Loucy (cell line): ENCODE results near the gene CRYBG3.

ENCODE experiments used
- H2AFZ ChIP-seq: fragments of 200-600 bp; sonication (generic); 2 replicates; pipeline ENCODE4 v1.6.0; 2016; ENCODE audit warnings: antibody characterized with exemption, mild to moderate bottlenecking, low read length, moderate library complexity
- H3F3A ChIP-seq: fragments of 200-600 bp; 2 replicates; pipeline ENCODE4 v1.6.0; 2016; ENCODE audit warnings: antibody characterized with exemption, low read depth, mild to moderate bottlenecking
- H3K27me3 ChIP-seq: fragments of 200-600 bp; sonication (generic); 2 replicates; pipeline ENCODE4 v1.6.1; 2014; ENCODE audit warnings: low read length, mild to moderate bottlenecking; ENCODE audit not compliant: insufficient read depth, poor library complexity, severe bottlenecking
- H3K36me3 ChIP-seq: fragments of 200-600 bp; sonication (generic); 2 replicates; pipeline ENCODE4 v1.6.1; 2016; ENCODE audit warnings: low read length; ENCODE audit not compliant: insufficient read depth
- H3K4me1 ChIP-seq: fragments of 200-600 bp; sonication (generic); 2 replicates; pipeline ENCODE4 v1.5.1; 2014; ENCODE audit warnings: low read length, mild to moderate bottlenecking; ENCODE audit not compliant: insufficient read depth, poor library complexity, severe bottlenecking
- H3K4me2 ChIP-seq: fragments of 200-600 bp; sonication (generic); 2 replicates; pipeline ENCODE4 v1.6.0; 2014; ENCODE audit warnings: antibody characterized with exemption, low read length, low read depth, mild to moderate bottlenecking; ENCODE audit not compliant: poor library complexity, severe bottlenecking
- H3K4me3 ChIP-seq: fragments of 200-600 bp; sonication (generic); 2 replicates; pipeline ENCODE4 v1.5.1; 2014; ENCODE audit warnings: low read length, mild to moderate bottlenecking, mixed read lengths; ENCODE audit not compliant: poor library complexity, severe bottlenecking
- H3K79me2 ChIP-seq: fragments of 200-600 bp; sonication (generic); 2 replicates; pipeline ENCODE4 v1.6.1; 2014; ENCODE audit warnings: low read length; ENCODE audit not compliant: insufficient read depth
- H3K9ac ChIP-seq: fragments of 200-600 bp; sonication (generic); 2 replicates; pipeline ENCODE4 v1.6.0; 2014; ENCODE audit warnings: mild to moderate bottlenecking, low read depth, low read length, moderate library complexity; ENCODE audit not compliant: poor library complexity, severe bottlenecking
- H3K9me2 ChIP-seq: fragments of 200-600 bp; sonication (generic); replicated peaks from 2 replicates; pipeline ENCODE4 v1.6.1; 2016; ENCODE audit warnings: low read depth, low read length, mixed read lengths
- H3K9me3 ChIP-seq: fragments of 200-600 bp; sonication (generic); 2 replicates; pipeline ENCODE4 v1.6.1; 2014; ENCODE audit warnings: mild to moderate bottlenecking, antibody characterized with exemption, low read length, low read depth; ENCODE audit not compliant: insufficient read depth
- H4K20me1 ChIP-seq: fragments of 200-600 bp; sonication (generic); 2 replicates; pipeline ENCODE4 v1.6.0; 2014; ENCODE audit warnings: antibody characterized with exemption, low read length, mild to moderate bottlenecking; ENCODE audit not compliant: insufficient read depth, poor library complexity, severe bottlenecking
- EZH2phosphoT487 ChIP-seq: fragments of 200-600 bp; IDR thresholded peaks from 2 replicates; pipeline ENCODE4 v1.6.1; 2018; ENCODE audit warnings: antibody characterized with exemption, mild to moderate bottlenecking, moderate library complexity, borderline replicate concordance
- TF ChIP-seq, protein P1 (sequence below): fragments of 200-600 bp; sonication (generic); conservative IDR thresholded peaks from 2 replicates; pipeline ENCODE4 v1.5.1; 2014; ENCODE audit warnings: mild to moderate bottlenecking, antibody characterized with exemption, low read length

Gene CRYBG3

DNA sequence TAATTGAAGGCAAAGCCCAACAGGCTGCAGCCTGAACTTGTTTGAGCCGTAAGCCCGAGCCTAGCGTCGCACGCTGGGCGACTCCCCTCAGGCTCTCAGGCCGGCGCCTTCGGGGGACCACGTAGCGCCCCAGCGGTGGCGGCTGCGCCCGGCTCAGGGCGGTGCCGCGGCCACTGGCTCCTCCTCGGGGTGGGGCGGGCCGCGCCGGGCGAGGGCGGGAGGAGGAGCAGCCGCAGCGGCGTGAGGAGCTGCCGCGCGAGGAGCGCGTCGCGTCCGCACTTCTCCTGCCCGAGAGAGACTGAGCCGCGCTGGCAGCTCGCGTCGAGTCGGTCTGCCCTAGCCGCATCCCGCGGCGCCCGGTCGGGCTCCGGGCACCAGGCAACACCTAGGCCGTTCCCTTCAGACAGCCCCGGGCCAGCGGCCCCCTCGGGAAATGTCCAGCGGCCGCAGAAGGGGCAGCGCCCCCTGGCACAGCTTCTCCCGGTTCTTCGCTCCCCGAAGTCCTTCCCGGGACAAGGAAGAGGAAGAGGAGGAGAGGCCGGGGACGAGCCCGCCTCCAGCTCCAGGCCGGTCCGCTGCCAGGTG, at the start of gene CRYBG3:
Gene CRYBG3, plus strand, starts transcription at position 238 of the 585 bp plus-strand sequence. Its CDS starts 196 bp downstream, at position 434.
- Histone ChIP-seq H3K4me3 (peak within 1 kb of the TSS; percentile 79), H3K9ac (peak within 1 kb of the TSS; percentile 79), H2AFZ (peak within 1 kb of the TSS; percentile 90), H3K9me2 (no peaks in the 10 kb centered on the region), H3K79me2 (no peaks in the 10 kb centered on the region; the same call in 1 of the 2 replicates), H3K27me3 (peaks cover 11% of the 10 kb centered on the region), H3F3A (no peaks in the 10 kb centered on the region), H3K4me2 (peak within 1 kb of the TSS; percentile 82), H3K9me3 (no peaks in the 10 kb centered on the region), H3K36me3 (no peaks in the 10 kb centered on the region), H3K4me1 (peaks cover 24% of the 10 kb centered on the region), H4K20me1 (no peaks in the 10 kb centered on the region)
- TF ChIP-seq, protein P1, sequence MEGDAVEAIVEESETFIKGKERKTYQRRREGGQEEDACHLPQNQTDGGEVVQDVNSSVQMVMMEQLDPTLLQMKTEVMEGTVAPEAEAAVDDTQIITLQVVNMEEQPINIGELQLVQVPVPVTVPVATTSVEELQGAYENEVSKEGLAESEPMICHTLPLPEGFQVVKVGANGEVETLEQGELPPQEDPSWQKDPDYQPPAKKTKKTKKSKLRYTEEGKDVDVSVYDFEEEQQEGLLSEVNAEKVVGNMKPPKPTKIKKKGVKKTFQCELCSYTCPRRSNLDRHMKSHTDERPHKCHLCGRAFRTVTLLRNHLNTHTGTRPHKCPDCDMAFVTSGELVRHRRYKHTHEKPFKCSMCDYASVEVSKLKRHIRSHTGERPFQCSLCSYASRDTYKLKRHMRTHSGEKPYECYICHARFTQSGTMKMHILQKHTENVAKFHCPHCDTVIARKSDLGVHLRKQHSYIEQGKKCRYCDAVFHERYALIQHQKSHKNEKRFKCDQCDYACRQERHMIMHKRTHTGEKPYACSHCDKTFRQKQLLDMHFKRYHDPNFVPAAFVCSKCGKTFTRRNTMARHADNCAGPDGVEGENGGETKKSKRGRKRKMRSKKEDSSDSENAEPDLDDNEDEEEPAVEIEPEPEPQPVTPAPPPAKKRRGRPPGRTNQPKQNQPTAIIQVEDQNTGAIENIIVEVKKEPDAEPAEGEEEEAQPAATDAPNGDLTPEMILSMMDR, result peak; percentile 26; the same call in 1 of the 2 replicates
- no peak for TF ChIP-seq EZH2phosphoT487

DNA sequence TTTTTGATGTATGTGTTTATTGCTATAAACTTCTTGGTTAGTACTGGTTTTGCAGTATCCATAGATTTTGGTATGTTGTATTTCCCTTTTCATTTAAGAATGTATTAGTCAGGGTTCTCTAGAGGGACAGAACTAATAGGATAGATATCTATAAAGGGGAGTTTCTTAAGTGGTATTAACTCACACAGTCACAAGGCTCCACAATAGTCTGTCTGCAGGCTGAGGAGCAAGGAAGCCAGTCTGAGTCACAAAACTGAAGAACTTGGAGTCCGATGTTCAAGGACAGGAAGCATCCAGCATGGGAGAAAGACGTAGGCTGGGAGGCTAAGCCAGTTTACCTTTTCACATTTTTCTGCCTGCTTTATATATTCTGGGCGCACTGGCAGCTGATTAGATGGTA, 48.9 kb upstream of the CRYBG3 start:
- Histone ChIP-seq H4K20me1 (no peaks in the 10 kb centered on the region), H3K27me3 (no peaks in the 10 kb centered on the region), H2AFZ (no peak overlapping the region), H3K4me2 (no peak overlapping the region), H3K9ac (no peak overlapping the region), H3K4me3 (no peak overlapping the region), H3K9me3 (0 out of 2 replicates have a peak, but pooled peaks cover 6% of the 10 kb centered on the region), H3K36me3 (no peaks in the 10 kb centered on the region), H3K9me2 (no peaks in the 10 kb centered on the region), H3K79me2 (no peaks in the 10 kb centered on the region), H3K4me1 (no peaks in the 10 kb centered on the region), H3F3A (no peaks in the 10 kb centered on the region)
- TF ChIP-seq, protein P1, result no peak
- TF ChIP-seq EZH2phosphoT487, result no peak

DNA sequence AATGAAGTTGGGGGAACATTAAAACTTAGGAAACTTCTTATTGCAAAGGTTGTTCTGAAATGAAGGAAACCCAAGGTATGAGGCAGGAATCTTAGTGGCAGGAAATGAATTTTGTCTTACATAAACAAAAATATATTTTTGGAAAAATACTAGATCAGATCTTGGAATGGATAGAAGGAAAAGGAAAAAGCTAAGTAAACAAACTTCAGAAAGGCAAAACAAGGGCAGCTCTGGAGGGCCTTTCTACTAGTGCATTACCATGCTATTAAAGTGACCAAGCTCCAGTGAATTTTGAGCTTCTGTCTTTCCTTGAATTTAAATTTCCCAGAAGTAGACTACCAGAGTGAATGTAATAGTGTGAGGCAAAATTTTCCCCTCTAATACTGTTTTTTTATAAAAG, 43.7 kb upstream of the CRYBG3 start:
- Histone ChIP-seq H3K4me2 (no peak overlapping the region), H3K4me3 (no peak overlapping the region), H3K36me3 (no peaks in the 10 kb centered on the region), H3K79me2 (no peaks in the 10 kb centered on the region), H3F3A (no peaks in the 10 kb centered on the region), H3K9me2 (no peaks in the 10 kb centered on the region), H3K9ac (no peak overlapping the region), H3K9me3 (no peaks in the 10 kb centered on the region), H4K20me1 (no peaks in the 10 kb centered on the region), H3K27me3 (no peaks in the 10 kb centered on the region), H3K4me1 (no peaks in the 10 kb centered on the region), H2AFZ (no peak overlapping the region)
- TF ChIP-seq EZH2phosphoT487, result no peak
- TF ChIP-seq, protein P1, result no peak
